ENCODE measurements around the gene CACNA1B.

CACNA1B gene

DNA sequence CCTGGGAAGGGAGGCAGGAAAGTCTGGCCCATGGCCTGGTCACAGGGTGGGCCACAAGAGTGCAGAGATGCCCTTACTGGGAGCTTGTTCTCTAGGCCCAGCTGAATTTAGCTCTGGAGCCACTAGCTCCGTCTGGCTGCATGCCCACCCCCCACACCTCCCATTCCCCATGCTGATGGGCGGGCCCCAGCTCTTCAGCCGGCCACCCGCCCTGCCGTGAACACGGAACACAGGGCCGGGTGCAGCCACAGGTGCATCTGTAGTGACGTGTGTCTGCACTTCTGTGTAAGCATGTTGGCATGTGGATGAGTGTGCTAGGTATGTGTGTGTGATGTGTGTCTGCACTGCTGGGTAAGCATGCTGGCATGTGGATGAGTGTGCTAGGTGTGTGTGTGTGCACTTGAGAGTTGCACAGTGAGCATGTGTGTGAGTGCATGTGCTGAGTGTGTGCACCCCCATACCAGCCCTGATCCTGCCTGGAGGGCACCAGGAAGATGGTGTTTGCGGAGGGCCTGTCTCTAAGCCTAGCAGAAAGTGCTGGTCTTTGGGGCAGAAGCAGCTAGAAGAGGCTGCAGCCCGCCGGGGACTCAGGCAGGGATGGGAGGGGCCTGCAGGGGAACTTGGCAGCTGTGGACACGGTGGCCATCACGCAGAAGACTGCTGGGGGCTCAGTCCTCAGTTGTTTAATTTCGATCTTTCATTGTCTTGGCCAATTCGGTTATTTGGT lies 136.4 kb downstream of the CACNA1B start:
- H3K27me3 ChIP-seq (ENCODE audit: control insufficient read depth in 3 of 3, insufficient read depth in 3 of 3, low read depth in 1 of 3, low read length in 3 of 3), result no peaks in the 10 kb centered on the region
- no peaks in the 10 kb centered on the region for H3K36me3 ChIP-seq (replicated peaks in 1 of 2; ENCODE audit: control insufficient read depth in 2 of 2, insufficient read depth in 2 of 2, low read length in 2 of 2)
- no peak overlapping the region for H2BK15ac ChIP-seq (ENCODE audit: low read length)
- H3K18ac ChIP-seq (ENCODE audit: low read length), result no peak overlapping the region
- H3K4ac ChIP-seq (ENCODE audit: low read length), result no peak overlapping the region
- DNase-seq (ENCODE audit: low spot score), result no peak
- peak overlapping the region; percentile 6 for H3K23ac ChIP-seq (ENCODE audit: low read depth, low read length, poor library complexity)
- H3K4me2 ChIP-seq (ENCODE audit: insufficient read depth, low read length, poor library complexity, severe bottlenecking), result no peak overlapping the region
- WGBS, 2 donors (ENCODE audit: extremely low coverage in 2 of 2, insufficient read length in 2 of 2, insufficient replicate concordance in 1 of 2), result no CpG with 5 or more reads among the region's 15 CpGs
- no peak overlapping the region for H2AK5ac ChIP-seq (ENCODE audit: low read depth, low read length)
- H4K8ac ChIP-seq (ENCODE audit: low read depth, low read length), result no peak overlapping the region
- peak overlapping the region in 1 of 2 donors; percentile 18 for H3K4me3 ChIP-seq (ENCODE audit: low read length in 2 of 2)
- no peak overlapping the region for H2BK12ac ChIP-seq (ENCODE audit: low read length)
- no peak overlapping the region for H2BK120ac ChIP-seq (ENCODE audit: low read depth, low read length)
- H3K9me3 ChIP-seq (replicated peaks in 1 of 2; ENCODE audit: control insufficient read depth in 2 of 2, insufficient read depth in 1 of 2, low read depth in 1 of 2, low read length in 2 of 2), result peaks cover 0 to 12% of the 10 kb centered on the region in 2 donors
- no peak overlapping the region for H2BK5ac ChIP-seq (ENCODE audit: low read length)
- no peak overlapping the region for H3K27ac ChIP-seq (replicated peaks; ENCODE audit: low read length)
- H2AFZ ChIP-seq (ENCODE audit: low read length), result no peak overlapping the region
- H3K9ac ChIP-seq (ENCODE audit: low read depth, low read length, poor library complexity), result peak overlapping the region; percentile 71
- no peak overlapping the region for H4K91ac ChIP-seq (ENCODE audit: low read depth, low read length, poor library complexity)
- no peaks in the 10 kb centered on the region for H3K4me1 ChIP-seq (ENCODE audit: control insufficient read depth in 2 of 2, insufficient read depth in 1 of 2, low read depth in 1 of 2, low read length in 2 of 2)
- peak overlapping the region; percentile 28 for H3K14ac ChIP-seq (ENCODE audit: low read length)
- no peaks in the 10 kb centered on the region for H3K79me1 ChIP-seq (ENCODE audit: low read depth, low read length)

- peak overlapping the region; percentile 73 for H2BK12ac ChIP-seq (ENCODE audit: low read length)
- peak overlapping the region; percentile 1 for H4K8ac ChIP-seq (ENCODE audit: low read depth, low read length)
- DNase-seq (ENCODE audit: low spot score), result no peak
- no peak overlapping the region for H2AFZ ChIP-seq (ENCODE audit: low read length)
- H3K27me3 ChIP-seq (ENCODE audit: control insufficient read depth in 3 of 3, insufficient read depth in 3 of 3, low read depth in 1 of 3, low read length in 3 of 3), result no peaks in the 10 kb centered on the region
- no peak overlapping the region for H2BK120ac ChIP-seq (ENCODE audit: low read depth, low read length)
- H3K23ac ChIP-seq (ENCODE audit: low read depth, low read length, poor library complexity), result peak overlapping the region; percentile 73
- H3K4me2 ChIP-seq (ENCODE audit: insufficient read depth, low read length, poor library complexity, severe bottlenecking), result no peak overlapping the region
- H3K4me3 ChIP-seq (ENCODE audit: low read length in 2 of 2), result no peak overlapping the region
- no peak overlapping the region for H3K18ac ChIP-seq (ENCODE audit: low read length)
- H4K91ac ChIP-seq (ENCODE audit: low read depth, low read length, poor library complexity), result no peak overlapping the region
- no peak overlapping the region for H2BK15ac ChIP-seq (ENCODE audit: low read length)
- peak overlapping the region; percentile 77 for H3K9ac ChIP-seq (ENCODE audit: low read depth, low read length, poor library complexity)
- H3K79me1 ChIP-seq (ENCODE audit: low read depth, low read length), result no peaks in the 10 kb centered on the region
- no peaks in the 10 kb centered on the region for H3K4me1 ChIP-seq (ENCODE audit: control insufficient read depth in 2 of 2, insufficient read depth in 1 of 2, low read depth in 1 of 2, low read length in 2 of 2)
- H3K9me3 ChIP-seq (replicated peaks in 1 of 2; ENCODE audit: control insufficient read depth in 2 of 2, insufficient read depth in 1 of 2, low read depth in 1 of 2, low read length in 2 of 2), result peaks cover 0 to 12% of the 10 kb centered on the region in 2 donors
- WGBS, 2 donors (ENCODE audit: extremely low coverage in 2 of 2, insufficient read length in 2 of 2, insufficient replicate concordance in 1 of 2), result no CpG with 5 or more reads among the region's 6 CpGs
- peak overlapping the region; percentile 71 for H3K14ac ChIP-seq (ENCODE audit: low read length)
- no peak overlapping the region for H2BK5ac ChIP-seq (ENCODE audit: low read length)
- H3K4ac ChIP-seq (ENCODE audit: low read length), result no peak overlapping the region
- H3K36me3 ChIP-seq (replicated peaks in 1 of 2; ENCODE audit: control insufficient read depth in 2 of 2, insufficient read depth in 2 of 2, low read length in 2 of 2), result no peaks in the 10 kb centered on the region
- H2AK5ac ChIP-seq (ENCODE audit: low read depth, low read length), result no peak overlapping the region
- H3K27ac ChIP-seq (replicated peaks; ENCODE audit: low read length), result no peak overlapping the region
These were observed 137.0 kb downstream of the CACNA1B start for GRCh38 chr9:138014563-138014945.

DNA sequence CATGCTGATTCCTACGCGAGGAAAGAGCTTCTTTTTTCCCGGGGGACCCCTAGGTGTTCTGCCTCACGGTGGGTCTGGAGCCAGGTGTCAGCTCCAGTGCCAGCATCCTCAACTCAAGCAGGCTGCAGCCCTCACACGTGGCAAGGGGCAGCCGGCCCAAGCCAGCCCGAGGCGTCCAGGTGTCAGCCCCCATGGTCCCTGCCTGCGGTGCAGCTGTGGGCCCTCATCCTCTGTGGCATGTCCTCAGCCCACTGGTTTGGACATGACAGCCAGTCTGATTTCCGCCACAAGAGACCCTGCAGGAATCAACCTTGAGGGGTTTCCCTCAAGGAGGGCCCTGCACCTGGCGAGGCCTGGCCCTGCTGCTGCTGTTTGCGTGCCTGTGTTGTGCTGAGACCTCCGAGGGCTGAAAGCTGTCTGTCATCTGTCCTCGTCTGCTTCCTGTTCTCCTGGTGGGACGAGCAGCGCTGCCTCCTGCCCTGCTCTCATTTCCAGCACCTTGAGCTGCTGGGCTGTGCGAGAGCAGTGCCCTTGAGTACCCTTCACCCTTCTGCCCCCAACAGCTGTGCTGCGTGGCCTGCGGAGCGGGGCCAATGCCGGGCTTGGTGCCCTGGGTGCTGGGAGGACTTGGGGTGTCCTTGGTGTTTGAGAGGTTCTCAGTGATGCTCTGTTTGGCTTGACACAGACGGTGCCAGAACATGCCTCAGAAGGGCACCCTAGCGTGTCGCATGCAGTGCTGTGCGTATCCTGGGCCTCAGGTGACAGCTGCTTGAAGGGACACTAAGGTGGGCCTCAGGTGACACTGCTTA lies 137.6 kb downstream of the CACNA1B start:
- Histone ChIP-seq H3K18ac (ENCODE audit: low read length) (peak overlapping the region; percentile 27), H2BK15ac (ENCODE audit: low read length) (no peak overlapping the region)
- no CpG with 5 or more reads among the region's 25 CpGs for WGBS, 2 donors (ENCODE audit: extremely low coverage in 2 of 2, insufficient read length in 2 of 2, insufficient replicate concordance in 1 of 2)

More for the DNA sequence above, 137.6 kb downstream of the CACNA1B start:
- no peak for DNase-seq (ENCODE audit: low spot score)
- H4K91ac ChIP-seq (ENCODE audit: low read depth, low read length, poor library complexity), result no peak overlapping the region
- H3K36me3 ChIP-seq (replicated peaks in 1 of 2; ENCODE audit: control insufficient read depth in 2 of 2, insufficient read depth in 2 of 2, low read length in 2 of 2), result no peaks in the 10 kb centered on the region
- H2AK5ac ChIP-seq (ENCODE audit: low read depth, low read length), result no peak overlapping the region
- H3K23ac ChIP-seq (ENCODE audit: low read depth, low read length, poor library complexity), result peak overlapping the region; percentile 73
- H3K4ac ChIP-seq (ENCODE audit: low read length), result peak overlapping the region; percentile 53
- no peaks in the 10 kb centered on the region for H3K4me1 ChIP-seq (ENCODE audit: control insufficient read depth in 2 of 2, insufficient read depth in 1 of 2, low read depth in 1 of 2, low read length in 2 of 2)
- peak overlapping the region; percentile 73 for H2BK12ac ChIP-seq (ENCODE audit: low read length)
- peak overlapping the region; percentile 66 for H2BK5ac ChIP-seq (ENCODE audit: low read length)
- H3K79me1 ChIP-seq (ENCODE audit: low read depth, low read length), result no peaks in the 10 kb centered on the region
- peak overlapping the region; percentile 47 for H2BK120ac ChIP-seq (ENCODE audit: low read depth, low read length)
- peak overlapping the region; percentile 30 for H3K9ac ChIP-seq (ENCODE audit: low read depth, low read length, poor library complexity)
- peaks cover 0 to 12% of the 10 kb centered on the region in 2 donors for H3K9me3 ChIP-seq (replicated peaks in 1 of 2; ENCODE audit: control insufficient read depth in 2 of 2, insufficient read depth in 1 of 2, low read depth in 1 of 2, low read length in 2 of 2)
- no peak overlapping the region for H2AFZ ChIP-seq (ENCODE audit: low read length)
- H3K4me3 ChIP-seq (ENCODE audit: low read length in 2 of 2), result peak overlapping the region in 1 of 2 donors; percentile 21
- H3K27ac ChIP-seq (replicated peaks; ENCODE audit: low read length), result no peak overlapping the region
- no peak overlapping the region for H3K4me2 ChIP-seq (ENCODE audit: insufficient read depth, low read length, poor library complexity, severe bottlenecking)
- peak overlapping the region; percentile 1 for H4K8ac ChIP-seq (ENCODE audit: low read depth, low read length)
- peaks cover 0 to 3% (median 0%) of the 10 kb centered on the region in 3 experiments for H3K27me3 ChIP-seq (ENCODE audit: control insufficient read depth in 3 of 3, insufficient read depth in 3 of 3, low read depth in 1 of 3, low read length in 3 of 3)
- H3K14ac ChIP-seq (ENCODE audit: low read length), result peak overlapping the region; percentile 71
